Jurkat, Clone E6-1 (cell line): ENCODE results near the gene TSEN34.
"Not testable (repeated sequence)": the region's sequence is repeated elsewhere in the genome, so short reads cannot be mapped to it uniquely, and the experiment has no call there.

Experiments used
- DNase-seq: peaks from one replicate; pipeline ENCODE4 v3.0.0-alpha.2; 2011; ENCODE audit warnings: low read depth, low spot score
- H3K4me3 ChIP-seq: 2 replicates; pipeline ENCODE4 v1.5.1; 2011; ENCODE audit warnings: mild to moderate bottlenecking, low read length, control low read depth, moderate library complexity

Gene TSEN34

DNA sequence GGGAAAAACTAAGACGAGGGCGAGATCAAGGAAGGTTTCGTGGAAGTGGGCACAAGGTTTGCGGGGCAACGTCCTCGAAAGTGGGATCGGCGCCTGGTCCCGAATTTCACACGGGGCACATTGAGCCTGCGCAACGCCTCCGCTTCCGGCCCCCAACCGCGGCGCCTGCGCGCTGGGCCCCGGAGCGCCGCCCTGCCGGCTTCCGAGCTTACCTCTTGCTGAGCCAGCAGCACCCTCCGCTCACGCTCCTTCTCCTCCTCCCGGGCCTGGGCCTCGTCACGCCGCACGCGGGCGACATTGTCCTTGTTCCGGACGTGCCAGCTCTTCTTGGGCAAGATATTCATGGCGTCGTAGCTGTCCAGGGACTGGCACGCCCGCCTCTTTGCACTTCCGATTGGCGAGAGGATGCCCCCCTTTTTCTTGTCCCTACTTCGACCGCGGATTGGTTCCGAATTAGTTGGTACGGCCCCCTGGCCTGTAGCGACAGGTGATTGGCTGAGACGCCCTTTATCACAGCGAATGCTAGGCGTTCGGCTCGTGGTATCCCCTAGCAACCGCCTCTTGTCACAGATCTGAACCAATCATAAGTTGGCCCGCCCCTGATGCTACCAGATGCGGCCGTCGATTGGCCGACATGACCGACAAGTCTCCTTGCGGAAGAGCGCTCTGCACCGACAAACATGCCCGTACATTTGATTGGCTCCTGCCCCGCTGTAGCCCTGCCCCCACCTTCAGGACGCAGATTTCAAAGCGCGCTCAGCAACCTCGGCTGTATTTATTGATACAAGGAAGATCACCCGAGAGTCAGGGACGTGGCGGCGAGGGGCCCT, 31.5 kb upstream of the TSEN34 start, which contains the start of gene LENG1:
TSS of gene LENG1 (minus strand) at position 370 of the 830 bp plus-strand sequence. CDS start at position 344, 26 bp downstream.
- DNase-seq, result peak; percentile 100

GRCh38 chr19:54160182-54160811, 30.8 kb upstream of the TSEN34 start:
- DNase-seq, result no peak
- H3K4me3 ChIP-seq, result peak overlapping the region; percentile 85

More for the DNA sequence above, 31.5 kb upstream of the TSEN34 start, which contains the start of gene LENG1:
- peak within 1 kb of the TSS; percentile 85 for H3K4me3 ChIP-seq

DNA sequence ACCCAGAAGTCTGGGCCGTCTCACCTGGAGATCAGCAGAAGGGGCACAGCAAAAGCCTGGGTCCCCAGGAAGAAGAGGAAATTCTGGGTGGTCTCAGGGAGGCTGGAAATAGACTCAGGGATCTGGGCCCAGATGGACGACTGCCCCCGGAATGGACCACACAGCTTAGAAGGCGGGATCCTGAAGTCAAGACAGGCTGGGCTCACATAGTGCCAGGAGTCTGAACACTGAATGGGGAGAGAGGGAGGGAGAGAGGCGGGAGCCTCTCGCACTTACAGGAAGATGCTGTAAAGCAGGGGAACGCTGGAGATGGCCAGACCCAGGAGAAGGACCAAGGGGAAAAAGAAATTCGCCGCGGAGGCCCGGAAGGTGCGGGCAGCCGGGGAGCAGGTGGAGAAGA, 30.3 kb upstream of the TSEN34 start:
- no peak for DNase-seq

DNA sequence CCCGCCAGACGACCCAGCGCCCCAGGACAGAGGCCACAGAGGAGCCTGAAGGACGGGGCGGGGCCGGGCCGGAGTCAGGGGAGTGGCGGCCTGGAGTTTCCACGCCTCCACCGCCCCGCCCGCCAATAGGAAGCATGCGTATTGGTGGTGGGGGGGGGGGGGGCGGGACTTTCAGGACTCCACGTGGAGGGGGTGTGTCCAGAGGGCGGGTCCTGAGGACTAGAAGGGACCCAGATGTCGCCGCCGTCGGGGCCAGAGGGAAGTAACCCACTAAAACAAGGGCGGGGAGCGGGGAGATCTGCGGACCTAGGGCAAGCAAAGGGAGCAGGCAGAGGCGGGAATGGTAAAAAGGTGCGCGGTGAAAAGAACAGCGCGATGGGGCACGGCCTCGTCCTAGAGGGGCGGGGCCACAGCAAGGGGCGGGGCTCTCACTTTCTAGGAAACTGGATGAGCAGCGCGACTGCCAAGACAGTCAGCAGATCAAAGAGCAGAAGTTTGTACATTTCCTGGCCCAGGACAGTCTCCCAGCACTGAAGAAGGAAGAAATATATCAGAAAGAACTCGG, 28.8 kb upstream of the TSEN34 start:
- H3K4me3 ChIP-seq, result peak overlapping the region; percentile 32
- peak; percentile 33 for DNase-seq

More for the DNA sequence above, 30.3 kb upstream of the TSEN34 start:
- H3K4me3 ChIP-seq, result peak overlapping the region; percentile 85

- DNase-seq, result no peak
- no peak overlapping the region for H3K4me3 ChIP-seq
Measured at GRCh38 chr19:54162884-54163283, 28.2 kb upstream of the TSEN34 start.

GRCh38 chr19:54164369-54165068, 26.6 kb upstream of the TSEN34 start:
- DNase-seq, result no peak
- H3K4me3 ChIP-seq, result no peak overlapping the region

- no peak for DNase-seq
- no peak overlapping the region for H3K4me3 ChIP-seq
Measured at GRCh38 chr19:54165222-54165621, 25.9 kb upstream of the TSEN34 start.

DNA sequence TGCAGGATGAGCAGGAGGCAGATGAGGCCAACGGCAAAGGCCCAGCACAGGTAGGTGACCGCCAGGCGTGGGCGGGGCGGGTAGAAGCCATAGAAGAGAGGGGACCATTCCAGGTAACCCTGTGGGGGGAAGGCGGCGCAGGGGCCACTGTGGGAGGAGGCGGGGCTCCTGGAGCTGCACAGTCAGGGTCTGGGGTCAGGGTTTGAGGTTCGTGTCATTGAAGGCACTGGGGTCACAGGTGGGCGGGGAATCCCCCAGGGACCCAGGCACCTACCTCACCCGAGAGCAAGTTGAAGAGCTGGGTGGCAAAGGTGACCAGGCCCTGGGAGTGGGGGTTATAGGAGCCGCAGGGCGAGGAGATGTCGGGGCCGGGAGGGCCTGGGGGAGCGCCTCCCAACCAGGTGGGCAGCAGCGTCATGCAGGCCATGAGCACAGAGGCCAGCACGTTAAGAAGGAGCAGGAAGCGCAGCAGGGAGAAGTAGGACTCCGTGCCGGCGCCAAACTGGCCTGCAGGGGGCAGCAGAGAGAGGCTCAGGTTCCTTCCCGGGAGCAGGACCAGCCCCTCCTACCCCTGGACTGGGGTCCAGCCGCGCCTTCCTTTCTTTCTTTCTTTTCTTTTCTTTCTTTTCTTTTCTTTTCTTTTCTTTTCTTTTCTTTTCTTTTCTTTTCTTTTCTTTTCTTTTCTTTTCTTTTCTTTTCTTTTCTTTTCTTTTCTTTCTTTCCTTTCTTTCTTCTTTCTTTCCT, 22.8 kb upstream of the TSEN34 start:
- H3K4me3 ChIP-seq, result no peak overlapping the region
- DNase-seq, result peak; percentile 71

DNA sequence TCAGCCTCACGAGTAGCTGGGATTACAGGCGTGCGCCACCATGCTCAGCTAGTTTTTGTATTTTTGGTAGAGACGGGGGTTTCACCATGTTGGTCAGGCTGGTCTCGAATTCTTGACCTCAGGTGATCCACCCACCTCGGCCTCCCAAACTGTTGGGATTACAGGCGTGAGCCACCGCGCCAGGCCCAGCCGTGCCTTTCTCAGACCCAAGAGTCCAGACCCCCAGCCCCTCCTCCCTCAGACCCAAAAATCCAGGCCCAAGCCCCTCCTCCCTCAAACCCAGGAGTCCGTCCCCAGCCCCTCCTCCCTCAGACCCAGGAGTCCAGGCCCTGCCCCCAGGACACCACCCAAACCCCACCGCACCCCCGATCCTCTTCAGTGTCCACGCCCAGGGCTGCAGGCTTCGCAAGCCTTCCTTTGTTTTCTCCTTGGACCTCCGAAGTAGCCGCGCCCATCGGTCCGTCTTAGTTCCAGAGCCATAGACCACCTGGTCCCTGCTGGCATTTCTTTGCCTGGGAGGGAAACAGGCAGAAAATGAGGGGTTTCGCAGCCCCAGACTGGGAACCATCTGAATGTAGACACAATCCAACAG, 21.9 kb upstream of the TSEN34 start:
- no peak for DNase-seq
- no peak overlapping the region for H3K4me3 ChIP-seq

DNA sequence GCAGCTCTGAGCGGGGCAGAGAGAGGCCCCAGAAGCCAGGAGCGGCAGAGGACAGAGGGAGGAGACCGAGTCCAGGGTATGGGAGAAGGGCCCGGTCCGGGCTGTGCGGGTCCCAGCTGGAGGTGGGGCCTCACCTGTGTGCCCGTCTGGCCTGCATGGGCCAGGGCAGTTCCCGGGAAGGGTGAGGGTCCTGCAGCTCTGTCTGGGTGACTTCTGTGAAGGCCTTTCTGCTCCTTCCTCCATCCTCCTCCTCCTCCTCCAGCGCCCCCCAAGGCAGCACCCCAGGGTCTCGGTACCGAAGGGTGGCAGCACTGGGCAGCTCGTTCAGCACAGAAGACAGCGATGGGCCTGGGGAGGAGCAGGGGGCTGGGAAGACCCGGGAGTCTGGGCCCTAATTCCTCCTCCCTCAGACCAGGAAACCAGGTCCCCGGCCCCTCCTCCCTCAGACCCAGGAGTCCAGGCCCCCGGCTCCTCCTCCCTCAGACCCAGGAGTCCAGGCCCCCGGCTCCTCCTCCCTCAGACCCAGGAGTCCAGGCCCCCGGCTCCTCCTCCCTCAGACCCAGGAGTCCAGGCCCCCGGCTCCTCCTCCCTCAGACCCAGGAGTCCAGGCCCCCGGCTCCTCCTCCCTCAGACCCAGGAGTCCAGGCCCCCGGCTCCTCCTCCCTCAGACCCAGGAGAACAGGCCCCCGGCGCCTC, 19.2 kb upstream of the TSEN34 start:
- DNase-seq, H3K4me3 ChIP-seq: not testable (repeated sequence)

DNA sequence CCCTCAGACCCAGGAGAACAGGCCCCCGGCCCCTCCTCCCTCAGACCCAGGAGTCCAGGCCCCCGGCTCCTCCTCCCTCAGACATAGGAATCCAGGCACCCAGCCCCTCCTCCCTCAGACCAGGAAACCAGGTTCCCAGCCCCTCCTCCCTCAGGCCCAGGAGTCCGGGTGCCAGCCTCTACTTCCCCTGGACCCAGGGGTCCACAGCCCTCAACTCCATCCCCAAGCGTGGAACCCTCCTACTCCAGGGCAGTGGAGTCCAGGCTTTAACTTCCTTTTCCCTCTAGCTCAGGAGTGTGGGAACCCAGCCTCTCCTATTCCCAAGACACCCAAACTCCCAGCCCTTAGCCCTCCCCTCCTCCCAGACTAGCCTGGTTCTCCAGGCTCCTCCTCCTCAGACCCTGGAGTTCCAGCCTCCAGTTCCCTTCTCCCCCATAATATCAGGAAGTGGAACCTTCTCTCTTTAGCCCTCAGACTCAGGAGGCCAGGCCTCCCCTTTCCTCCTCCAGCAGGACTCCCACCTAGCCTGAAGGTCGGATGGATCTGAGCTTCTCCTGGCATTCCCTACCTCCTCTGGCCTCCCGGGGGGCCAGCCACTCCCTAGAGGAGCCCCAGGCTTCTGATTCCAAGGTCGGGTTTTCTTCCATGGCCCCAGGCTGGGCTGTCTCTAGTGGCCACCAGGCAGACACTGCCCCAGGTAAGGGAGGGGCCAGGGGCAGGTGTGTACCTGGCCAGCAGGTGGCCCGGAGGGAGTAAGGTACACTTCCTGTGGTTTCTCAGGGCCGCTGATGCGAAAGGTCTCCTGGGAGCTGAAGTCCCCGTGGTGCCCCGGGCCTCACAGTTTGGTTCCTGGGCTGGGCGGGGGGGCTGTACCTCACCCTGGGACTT, 18.4 kb upstream of the TSEN34 start, which contains the start of gene TMC4:
TSS of gene TMC4 (minus strand) at position 690 of the 888 bp plus-strand sequence. CDS start at position 647, 43 bp downstream.
- DNase-seq, result no peak
- no peak within 1 kb of the TSS for H3K4me3 ChIP-seq

DNA sequence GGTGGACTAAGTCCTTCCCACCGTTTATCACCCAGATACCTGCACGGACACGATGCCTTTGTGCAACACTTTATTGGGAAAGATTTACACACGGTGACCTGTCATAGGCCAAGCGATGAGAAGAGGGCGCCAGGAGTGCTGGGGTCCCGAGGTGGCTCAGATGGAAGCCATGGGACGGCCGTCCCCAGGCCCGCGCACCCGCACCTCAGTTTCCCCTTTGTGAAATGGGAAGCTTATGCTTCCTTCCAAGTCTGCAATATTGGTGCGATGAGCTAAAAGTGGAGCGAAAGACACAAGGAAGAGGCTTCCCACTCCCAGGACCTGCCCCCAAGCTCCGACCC, 17.8 kb upstream of the TSEN34 start:
- no peak for DNase-seq
- no peak overlapping the region for H3K4me3 ChIP-seq

GRCh38 chr19:54173951-54174834, 16.9 kb upstream of the TSEN34 start:
- no peak for DNase-seq
- H3K4me3 ChIP-seq, result no peak overlapping the region

- no peak for DNase-seq
- no peak overlapping the region for H3K4me3 ChIP-seq
Measured at GRCh38 chr19:54178581-54179261, 12.4 kb upstream of the TSEN34 start.

DNA sequence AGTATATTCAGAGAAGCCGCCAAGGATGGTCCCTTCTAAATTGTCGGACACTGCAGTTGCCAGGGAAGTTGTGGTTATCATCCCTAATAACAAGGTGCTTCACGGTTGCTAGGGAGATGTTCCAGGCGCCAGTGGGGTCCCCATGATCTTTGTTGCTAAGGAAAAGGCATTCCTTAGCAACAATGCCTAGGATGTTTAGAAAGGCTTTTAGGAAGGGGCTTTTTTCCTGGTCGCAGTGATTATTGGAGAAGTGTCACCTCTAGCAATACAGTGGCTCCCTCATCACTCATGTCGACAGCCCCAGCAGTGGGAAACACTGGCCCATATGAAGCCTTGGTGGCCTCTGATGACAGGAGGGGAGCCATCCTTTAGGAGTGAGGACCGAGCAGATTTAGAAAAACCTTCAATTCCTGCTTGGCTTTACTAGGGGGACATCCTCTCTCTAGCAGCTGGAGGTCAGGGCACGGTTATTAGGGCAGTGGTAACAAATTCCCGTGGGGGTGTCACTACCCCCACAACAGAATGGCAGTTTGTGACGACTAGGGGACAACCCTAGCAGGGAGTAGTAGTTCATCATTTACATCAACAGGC, 11.8 kb upstream of the TSEN34 start:
- no peak overlapping the region for H3K4me3 ChIP-seq
- DNase-seq, result no peak
